ENCODE measurements around the gene PCDHB8.
"Not testable (repeated sequence)": the region's sequence is repeated elsewhere in the genome, so short reads cannot be mapped to it uniquely, and the experiment has no call there.

Gene PCDHB8

GRCh38 chr5:141225421-141225820 is 47.8 kb downstream of the PCDHB8 start:
- H3K4me3 ChIP-seq (ENCODE audit: low read depth, low read length) = not testable (repeated sequence)

Measured in iPS-11a (cell line).